HepG2 (cell line): ENCODE measurements around the gene ST6GALNAC3. TPM values are rescaled to one million over a fixed set of nuclear protein-coding genes. Genes with fewer than 3 reads are reported as not detected.

Source experiments
- ATAC-seq: fragments of 200-7000 bp; cut with Tn5 transposase; 3 replicates; pipeline ENCODE4 v1.9.1; 2020; ENCODE audit warnings: mild to moderate bottlenecking, moderate library complexity
- BruUV-seq: library from RNA; stranded (reverse); fragments of 400-500 nt; replicated peaks from 2 replicates; lab custom pipeline; 2021; lab: Mats Ljungman, UMichigan
- CTCF ChIA-PET: fragments of 300-600 bp; formaldehyde crosslinking; extraction: SDS; loops from one replicate; lab custom pipeline; 2021; ENCODE audit warnings: low total read pairs, inconsistent platforms, low intra/inter-chr PET ratio; lab: Yijun Ruan, JAX
- POLR2A ChIA-PET: fragments of 350-600 bp; sonication (Branson Sonifier 250); formaldehyde crosslinking; loops from one replicate; lab custom pipeline; 2020; ENCODE audit warnings: antibody characterized with exemption, inconsistent platforms; lab: Yijun Ruan, JAX
- DNase-seq: peaks from one replicate; pipeline ENCODE4 v3.0.0-alpha.2; 2015; ENCODE audit warnings: low spot score
- FAIRE-seq: peaks from 3 replicates; lab custom pipeline; 2011; peaks lifted over from hg19 to GRCh38; lab: Jason Lieb, UNC
- H2AFZ ChIP-seq: one replicate; pipeline ENCODE4 v1.6.1; 2011; ENCODE audit warnings: low read length, inconsistent platforms
- H3K27ac ChIP-seq: fragments of 300-600 bp; 3 replicates; pipeline ENCODE4 v1.8.0; 2011; ENCODE audit warnings: mixed run types, mild to moderate bottlenecking, mixed read lengths, low read length, inconsistent platforms; ENCODE audit not compliant: insufficient read depth; ENCODE audit errors: extremely low read length
- H3K27me3 ChIP-seq, 2 experiments: fragments of 200-600 bp in 1 of 2; 2 replicates in 1 of 2; 3 replicates in 1 of 2; pipeline versions ENCODE4 v1.6.0 to v1.8.0; 2011; ENCODE audit warnings: low read length in 2 of 2, mild to moderate bottlenecking in 2 of 2, moderate library complexity in 2 of 2, inconsistent platforms in 1 of 2; ENCODE audit not compliant: insufficient read depth in 2 of 2, control insufficient read depth in 1 of 2
- H3K36me3 ChIP-seq, 2 experiments: fragments of 200-600 bp in 1 of 2; replicated peaks in 1 of 2; 2 replicates in 1 of 2; 3 replicates in 1 of 2; pipeline versions ENCODE4 v1.5.1 to v1.8.0; 2011; ENCODE audit warnings: low read length in 2 of 2, inconsistent platforms in 1 of 2; ENCODE audit not compliant: insufficient read depth in 2 of 2, control insufficient read depth in 1 of 2
- H3K4me1 ChIP-seq: 2 replicates; pipeline ENCODE4 v1.5.1; 2012; ENCODE audit warnings: low read length, inconsistent platforms; ENCODE audit not compliant: insufficient read depth
- H3K4me2 ChIP-seq: 2 replicates; pipeline ENCODE4 v1.6.0; 2011; ENCODE audit warnings: low read depth, low read length, inconsistent platforms
- H3K4me3 ChIP-seq, 3 experiments: fragments of 200-600 bp in 1 of 3; sonication (generic), shearing (Covaris generic) in 1 of 3; replicated peaks in 1 of 3; 2 replicates each; pipeline ENCODE4 v1.5.1; 2011 to 2016; ENCODE audit warnings: low read length in 3 of 3, inconsistent platforms in 2 of 3, low read depth in 2 of 3, mild to moderate bottlenecking in 2 of 3, control low read depth in 1 of 3, mixed read lengths in 1 of 3; ENCODE audit not compliant: insufficient read depth in 1 of 3
- H3K79me2 ChIP-seq: one replicate; pipeline ENCODE4 v1.6.1; 2011; ENCODE audit warnings: low read length, inconsistent platforms; ENCODE audit not compliant: insufficient read depth
- H3K9ac ChIP-seq: 2 replicates; pipeline ENCODE4 v1.6.0; 2011; ENCODE audit warnings: mild to moderate bottlenecking, low read depth, low read length, inconsistent platforms; ENCODE audit not compliant: insufficient read depth
- H3K9me3 ChIP-seq: 2 replicates; pipeline ENCODE4 v1.5.1; 2012; ENCODE audit warnings: mild to moderate bottlenecking, low read length
- H4K20me1 ChIP-seq: 2 replicates; pipeline ENCODE4 v1.6.0; 2011; ENCODE audit warnings: inconsistent platforms, mild to moderate bottlenecking, low read length, moderate library complexity; ENCODE audit not compliant: insufficient read depth
- ETV6 ChIP-seq: sonication (generic); formaldehyde crosslinking; conservative IDR thresholded peaks from 2 replicates; pipeline ENCODE4 v1.4.0; 2020; ENCODE audit warnings: missing genetic modification reagents
- MED1 ChIP-seq: sonication (generic); formaldehyde crosslinking; IDR thresholded peaks from 2 replicates; pipeline ENCODE4 v1.4.0; 2020; ENCODE audit warnings: missing genetic modification reagents
- RBAK ChIP-seq: sonication (generic); formaldehyde crosslinking; IDR thresholded peaks from 2 replicates; pipeline ENCODE4 v1.5.1; 2020; ENCODE audit warnings: mild to moderate bottlenecking, missing genetic modification reagents
- TARDBP ChIP-seq: sonication (generic); formaldehyde crosslinking; IDR thresholded peaks from 2 replicates; pipeline ENCODE4 v1.8.0; 2022; ENCODE audit warnings: mild to moderate bottlenecking, missing genetic modification reagents
- ZNF280D ChIP-seq: sonication (generic); formaldehyde crosslinking; IDR thresholded peaks from 2 replicates; pipeline ENCODE4 v1.5.1; 2020; ENCODE audit warnings: mild to moderate bottlenecking, missing genetic modification reagents
- ZNF383 ChIP-seq: sonication (generic); formaldehyde crosslinking; IDR thresholded peaks from 2 replicates; pipeline ENCODE4 v1.4.0; 2020; ENCODE audit warnings: missing genetic modification reagents, mild to moderate bottlenecking, borderline replicate concordance
- WGBS: methylation state at CpG from one replicate; pipeline ENCODE4 v1.1.6; 2017; ENCODE audit warnings: low lambda C conversion rate; 5-methylcytosine and 5-hydroxymethylcytosine counted together
- in situ Hi-C: cut with HindIII; loops from 2 replicates; pipeline ENCODE4 v1.10.0; 2017; ENCODE audit warnings: low pct_unique_long_range_greater_than_20kb; ENCODE audit not compliant: extremely low pct_ligation_motif_present
- intact Hi-C: fragments of 100-400 bp; cut with micrococcal nuclease; formaldehyde crosslinking; loops from one replicate; pipeline ENCODE4 v1.10.0; 2022; ENCODE audit not compliant: unreplicated experiment
- polyA plus RNA-seq, 8 experiments: library from polyadenylated mRNA; depleted of rRNA in 3 of 8; stranded (reverse) in 7 of 8; unstranded in 1 of 8; fragments of >200 nt; fragmentation: Illumina TruSeq in 4 of 8; extraction: Trizol in 4 of 8; gene quantifications; 2 replicates each; pipeline versions ENCODE4 v1.2.1 to v1.2.3, GENCODE V29; 2011 to 2016; ENCODE audit warnings: low read depth in 4 of 8, missing spikeins in 1 of 8, mixed read lengths in 1 of 8; ENCODE audit not compliant: insufficient read depth in 1 of 8
- total RNA-seq, 5 experiments: library from RNA; depleted of rRNA; stranded (reverse); fragments of >200 nt; fragmentation: Illumina TruSeq; extraction: Trizol; gene quantifications; 2 replicates each; pipeline ENCODE4 v1.2.3, GENCODE V29; 2016; ENCODE audit warnings: low read depth in 1 of 5

The ST6GALNAC3 gene
- total and polyA plus RNA-seq, 2 of the 13 experiments (the other 11 are each of a cell fraction or from before 2014, with no cell fraction given): not detected

DNA sequence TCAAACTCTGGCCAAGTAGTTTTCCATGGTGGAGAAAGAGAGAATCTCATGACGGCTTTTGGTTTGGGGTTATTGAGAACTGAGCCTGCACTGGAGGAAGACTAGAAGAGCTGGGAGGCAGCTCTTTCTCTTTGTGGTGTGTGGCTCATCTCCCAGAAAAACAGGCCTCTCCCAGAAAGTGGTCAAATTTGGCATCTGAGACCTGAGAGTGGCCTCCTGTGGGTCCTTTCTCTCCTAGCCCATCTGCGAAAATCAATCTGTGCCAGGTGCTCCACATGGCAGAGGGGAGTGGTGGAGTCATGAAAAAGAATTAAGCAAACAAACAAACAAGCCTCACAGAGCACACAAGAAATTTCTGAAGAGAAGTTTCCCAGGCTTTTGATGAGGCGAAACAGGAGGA is 305.0 kb downstream of the ST6GALNAC3 start:
- no peak overlapping the region for H3K9ac ChIP-seq
- no peaks in the 10 kb centered on the region for H4K20me1 ChIP-seq
- BruUV-seq: no TSS peak
- ChIA-PET POLR2A (no interaction called here), CTCF (no interaction called here)
- no peaks in the 10 kb centered on the region for H3K79me2 ChIP-seq
- H3K4me1 ChIP-seq: no peaks in the 10 kb centered on the region
- no peak overlapping the region for H3K4me3 ChIP-seq
- no peaks in the 10 kb centered on the region for H3K27me3 ChIP-seq
- intact Hi-C loops (no loop called here), in situ Hi-C loops (no loop called here)
- FAIRE-seq: no peak
- no peak overlapping the region for H3K4me2 ChIP-seq
- no peak for ATAC-seq
- H3K9me3 ChIP-seq: no peaks in the 10 kb centered on the region
- 4% methylated on average over 3 of the region's 3 CpGs for WGBS
- no peak overlapping the region for H3K27ac ChIP-seq
- no peak for DNase-seq
- no peak for TF ChIP-seq MED1 (CRISPR knock-in tag)
- no peak for TF ChIP-seq ZNF383 (CRISPR knock-in tag)
- no peak for TF ChIP-seq ETV6 (CRISPR knock-in tag)
- no peak for TF ChIP-seq TARDBP
- TF ChIP-seq ZNF280D: no peak
- TF ChIP-seq RBAK (CRISPR knock-in tag): no peak
- no peak overlapping the region for H2AFZ ChIP-seq
- no peaks in the 10 kb centered on the region for H3K36me3 ChIP-seq
